ENCODE data around the gene GGTA1.

DNA sequence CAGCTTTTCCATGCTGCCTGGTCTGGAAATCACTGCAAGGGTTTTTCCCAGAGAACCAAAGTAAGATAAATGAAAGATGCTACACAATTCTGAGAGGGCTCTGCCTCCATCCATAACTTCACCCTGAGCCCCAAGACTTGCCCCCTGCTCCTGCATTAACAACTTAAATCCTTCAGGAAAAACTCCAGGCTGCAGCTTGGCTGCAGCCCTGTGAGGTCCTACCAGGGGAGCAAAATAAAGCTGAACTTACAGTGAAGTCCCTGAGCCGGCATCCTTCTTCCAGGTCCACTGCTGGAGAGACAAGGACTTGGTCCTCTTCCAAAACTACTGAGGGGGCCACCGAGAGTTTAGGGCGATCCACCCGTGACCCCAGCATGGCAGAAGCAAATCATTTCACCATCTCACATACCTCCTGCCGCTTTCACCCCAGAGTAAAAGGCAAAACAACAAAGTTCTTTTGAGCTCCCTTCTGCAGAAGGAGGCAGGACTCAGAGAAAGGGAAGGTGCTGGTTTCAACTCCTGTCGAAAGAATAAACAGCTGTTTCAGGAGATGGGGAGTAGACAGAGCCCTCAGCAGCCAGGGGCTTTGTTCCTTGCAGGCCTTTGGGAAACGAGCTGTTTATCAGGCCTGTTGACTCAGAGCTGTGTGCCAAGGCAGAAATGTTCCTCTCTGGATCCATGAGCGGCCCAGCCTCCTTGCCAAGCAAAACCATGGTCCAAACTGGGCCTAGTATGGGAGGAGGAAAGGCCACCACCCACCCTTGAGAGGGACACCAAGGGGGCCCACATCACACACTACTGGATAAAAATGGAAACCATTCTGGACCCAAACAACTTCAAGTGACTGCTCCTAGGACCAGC lies 20.6 kb downstream of the GGTA1 start:
- no peak for TF ChIP-seq POLR2AphosphoS5 (IDR thresholded peaks at IDR 0.05)
- TF ChIP-seq, protein P1, sequence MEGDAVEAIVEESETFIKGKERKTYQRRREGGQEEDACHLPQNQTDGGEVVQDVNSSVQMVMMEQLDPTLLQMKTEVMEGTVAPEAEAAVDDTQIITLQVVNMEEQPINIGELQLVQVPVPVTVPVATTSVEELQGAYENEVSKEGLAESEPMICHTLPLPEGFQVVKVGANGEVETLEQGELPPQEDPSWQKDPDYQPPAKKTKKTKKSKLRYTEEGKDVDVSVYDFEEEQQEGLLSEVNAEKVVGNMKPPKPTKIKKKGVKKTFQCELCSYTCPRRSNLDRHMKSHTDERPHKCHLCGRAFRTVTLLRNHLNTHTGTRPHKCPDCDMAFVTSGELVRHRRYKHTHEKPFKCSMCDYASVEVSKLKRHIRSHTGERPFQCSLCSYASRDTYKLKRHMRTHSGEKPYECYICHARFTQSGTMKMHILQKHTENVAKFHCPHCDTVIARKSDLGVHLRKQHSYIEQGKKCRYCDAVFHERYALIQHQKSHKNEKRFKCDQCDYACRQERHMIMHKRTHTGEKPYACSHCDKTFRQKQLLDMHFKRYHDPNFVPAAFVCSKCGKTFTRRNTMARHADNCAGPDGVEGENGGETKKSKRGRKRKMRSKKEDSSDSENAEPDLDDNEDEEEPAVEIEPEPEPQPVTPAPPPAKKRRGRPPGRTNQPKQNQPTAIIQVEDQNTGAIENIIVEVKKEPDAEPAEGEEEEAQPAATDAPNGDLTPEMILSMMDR (IDR thresholded peaks at IDR 0.05): no peak
- no peak for TF ChIP-seq POLR2A (IDR thresholded peaks at IDR 0.05; ENCODE audit: low read depth)
- no peak for TF ChIP-seq EP300 (IDR thresholded peaks at IDR 0.05)
